Glomerular endothelial cell (primary cell): ENCODE measurements around the gene PDCL2. TPM values are rescaled to one million over a fixed set of nuclear protein-coding genes. Genes with fewer than 3 reads are reported as not detected.
"Not testable (repeated sequence)": the region's sequence is repeated elsewhere in the genome, so short reads cannot be mapped to it uniquely, and the experiment has no call there.

Experiments used
- DNase-seq: peaks from one replicate; pipeline ENCODE4 v3.0.0-alpha.2; 2011; ENCODE audit warnings: low read depth, low spot score; ENCODE audit errors: extremely low read depth
- total RNA-seq: library from RNA; depleted of rRNA; stranded (reverse); fragments of >200 nt; gene quantifications from 2 replicates; pipeline ENCODE4 v1.2.3, GENCODE V29; 2015

The PDCL2 gene
- not detected in 2 replicates for total RNA-seq

DNA sequence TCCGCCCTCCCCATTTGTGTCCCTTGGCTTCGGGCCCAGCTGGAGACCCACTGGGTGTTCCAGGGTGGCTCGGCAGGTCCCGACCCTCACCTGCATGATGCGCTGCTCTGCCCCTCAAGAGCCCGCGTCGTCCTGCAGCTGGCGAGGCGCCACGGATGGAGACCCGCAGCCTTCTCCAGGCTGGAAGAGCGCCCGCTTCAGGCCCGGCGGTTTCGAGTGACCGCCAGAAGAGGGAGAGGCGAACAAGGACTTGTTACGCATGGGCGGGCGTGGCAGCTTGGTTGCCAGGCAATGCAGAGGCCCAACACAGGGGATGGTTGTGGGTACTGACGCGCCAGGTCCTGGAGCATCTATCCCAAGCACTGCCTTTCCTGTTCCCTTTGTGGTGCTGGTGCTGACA is at the start of gene PDCL2:
PDCL2 (minus strand) TSS at position 232 of the 400 bp plus-strand sequence; CDS start at position 96, 136 bp downstream.
- no peak for DNase-seq

- no peak for DNase-seq
These were observed 45.3 kb upstream of the PDCL2 start for GRCh38 chr4:55637272-55637820.

- no peak for DNase-seq
These were observed 44.6 kb upstream of the PDCL2 start for GRCh38 chr4:55636656-55636999.

GRCh38 chr4:55635741-55636655 is 44.0 kb upstream of the PDCL2 start, which contains the start of gene NMU:
TSS of gene NMU (minus strand) at chr4:55636298. CDS start at chr4:55636192, 106 bp downstream.
- no peak for DNase-seq

DNA sequence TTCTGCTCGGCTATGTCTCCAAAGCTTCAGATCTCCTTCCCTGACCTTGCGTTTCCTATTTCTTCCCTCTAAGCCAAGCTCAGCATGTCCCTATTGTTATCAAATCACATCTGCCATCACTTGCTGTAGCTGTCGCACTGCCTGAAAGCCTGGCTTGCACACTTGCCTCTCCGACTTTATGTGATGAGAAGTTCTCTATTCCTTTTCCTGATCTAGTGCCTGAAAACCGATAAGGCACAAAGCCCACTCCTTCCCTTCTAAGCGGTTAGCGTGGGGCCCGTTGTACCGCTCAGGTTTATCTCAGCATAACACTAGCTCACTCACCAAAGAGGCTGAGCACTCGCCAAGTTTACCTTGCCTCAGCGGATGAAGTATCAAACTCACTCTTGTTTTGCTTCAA is 43.2 kb upstream of the PDCL2 start:
- no peak for DNase-seq

DNA sequence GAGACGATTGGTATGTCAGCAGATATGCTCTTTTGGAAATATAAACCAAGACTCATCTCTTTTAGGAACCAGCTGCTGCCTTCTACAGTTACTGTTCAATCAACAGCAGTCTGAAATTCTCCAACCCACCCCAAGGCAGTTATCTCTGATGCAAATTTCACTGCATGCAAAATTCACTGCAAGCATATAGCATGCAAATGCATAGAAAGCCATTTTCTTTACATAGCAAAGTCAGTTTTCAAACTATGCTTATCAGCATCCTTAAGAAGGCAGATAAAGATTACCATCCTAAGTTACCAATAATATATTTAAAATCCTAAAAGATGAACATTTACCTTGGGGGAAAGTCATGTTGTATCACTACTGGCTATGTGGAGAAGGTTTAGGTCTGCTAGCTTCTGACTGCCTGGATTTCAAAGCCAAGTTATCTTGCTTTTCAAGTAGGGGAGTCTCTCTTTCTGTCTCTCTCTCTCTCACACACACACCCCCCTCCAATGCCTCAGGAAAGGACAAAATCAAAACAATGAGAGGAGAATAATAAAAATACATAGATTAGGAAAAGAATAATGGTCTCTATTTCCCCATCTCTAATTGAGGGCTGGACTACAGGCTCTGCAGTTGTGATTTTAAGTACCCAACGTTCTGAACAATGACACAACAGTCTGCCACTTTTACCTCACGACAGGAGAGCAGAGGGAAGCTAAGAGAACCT is 42.5 kb upstream of the PDCL2 start:
- no peak for DNase-seq

DNA sequence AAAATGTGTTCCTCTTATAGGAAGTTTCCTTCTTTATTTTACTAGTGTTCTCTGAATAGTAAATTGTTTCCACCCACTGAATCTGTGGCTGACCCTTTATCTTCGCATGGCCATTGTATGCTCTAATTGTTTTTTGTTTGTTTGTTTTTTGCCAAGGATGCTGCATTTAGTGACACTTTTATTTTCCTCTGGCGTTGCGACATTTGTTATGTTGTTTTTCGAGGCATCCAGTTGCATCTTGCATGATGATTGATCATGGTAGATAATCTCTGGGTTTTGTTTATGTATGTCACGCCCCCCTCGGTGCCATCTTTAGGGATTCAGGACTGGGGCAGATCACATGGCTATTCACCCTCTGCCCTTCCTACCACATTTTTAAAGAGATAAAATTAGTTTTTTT is 41.9 kb upstream of the PDCL2 start:
- DNase-seq = no peak

- DNase-seq = no peak
These were observed 33.8 kb upstream of the PDCL2 start for GRCh38 chr4:55625835-55626234.

GRCh38 chr4:55624063-55624462 is 32.0 kb upstream of the PDCL2 start:
- not testable (repeated sequence) for DNase-seq

GRCh38 chr4:55618546-55619143 is 26.6 kb upstream of the PDCL2 start:
- no peak for DNase-seq

DNA sequence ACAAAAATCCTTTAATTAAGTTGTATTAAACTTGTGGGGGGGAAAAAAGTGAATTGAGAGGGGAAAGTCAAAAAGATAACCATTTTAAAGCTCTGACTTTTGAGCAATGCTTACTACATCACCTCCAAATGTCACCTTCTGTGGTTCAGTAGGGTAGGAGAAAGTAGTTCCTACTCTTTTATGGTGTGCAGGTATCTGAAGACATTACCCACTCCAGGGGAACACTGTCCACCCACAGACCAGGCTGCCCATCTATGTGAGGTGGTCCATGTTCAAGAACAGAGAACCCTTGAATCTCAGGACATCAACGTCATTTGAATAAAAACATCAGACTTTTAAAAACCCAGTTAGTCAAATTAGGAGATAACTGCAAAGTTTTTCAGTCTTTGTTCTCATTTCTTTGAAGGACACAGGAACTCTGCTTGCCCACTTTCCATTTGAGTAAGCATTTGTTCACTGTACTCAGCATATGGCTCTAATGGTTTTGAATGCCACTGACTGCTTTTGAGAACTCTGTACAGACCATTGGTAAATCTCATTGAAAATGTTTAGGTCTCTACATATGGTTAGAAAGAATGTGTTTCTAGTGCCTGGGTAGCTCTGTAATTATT is 25.6 kb upstream of the PDCL2 start:
- DNase-seq = no peak

DNA sequence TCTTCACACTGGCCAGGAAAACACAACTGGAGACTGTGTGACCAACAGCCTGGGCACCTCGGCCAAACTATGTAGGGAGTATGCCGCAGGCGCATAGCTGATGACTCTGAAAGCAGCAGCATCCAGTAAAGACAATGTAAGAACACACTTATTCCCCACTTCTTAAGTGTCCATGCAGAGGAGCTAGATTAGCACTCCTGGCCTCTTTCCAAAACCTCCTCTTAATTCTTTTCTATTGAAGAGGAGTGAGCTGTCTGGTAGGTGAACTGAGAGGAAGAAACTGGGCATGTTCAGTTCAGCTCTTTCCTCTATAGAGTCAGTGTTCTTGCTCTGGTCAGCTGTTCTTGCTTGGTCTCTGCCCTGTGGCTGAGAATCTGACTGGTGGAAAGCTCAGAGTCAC is 23.0 kb upstream of the PDCL2 start:
- DNase-seq = no peak

DNA sequence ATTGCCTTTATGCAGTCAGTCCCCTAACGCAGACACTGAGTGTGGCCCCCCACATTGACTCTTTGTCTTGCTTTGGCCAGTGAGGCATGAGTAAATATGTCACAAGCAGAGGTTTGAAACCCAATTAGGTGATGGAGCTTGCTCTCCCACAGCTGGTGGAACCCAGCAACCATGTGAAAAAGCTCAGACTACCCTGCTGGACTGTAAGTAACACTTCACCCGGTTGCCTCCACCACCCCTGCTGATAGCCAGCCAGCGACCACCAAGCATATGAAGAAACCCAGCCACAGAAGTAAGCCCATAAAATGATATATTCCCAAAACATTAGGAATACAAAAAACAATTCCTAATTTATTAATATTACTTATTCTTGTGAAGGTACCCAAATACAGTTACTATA is 21.6 kb upstream of the PDCL2 start:
- DNase-seq = no peak

GRCh38 chr4:55612341-55612740 is 20.3 kb upstream of the PDCL2 start:
- no peak for DNase-seq

- DNase-seq = no peak
These were observed 19.5 kb upstream of the PDCL2 start for GRCh38 chr4:55611358-55612059.

- DNase-seq = no peak
These were observed 18.3 kb upstream of the PDCL2 start for GRCh38 chr4:55610381-55610780.

DNA sequence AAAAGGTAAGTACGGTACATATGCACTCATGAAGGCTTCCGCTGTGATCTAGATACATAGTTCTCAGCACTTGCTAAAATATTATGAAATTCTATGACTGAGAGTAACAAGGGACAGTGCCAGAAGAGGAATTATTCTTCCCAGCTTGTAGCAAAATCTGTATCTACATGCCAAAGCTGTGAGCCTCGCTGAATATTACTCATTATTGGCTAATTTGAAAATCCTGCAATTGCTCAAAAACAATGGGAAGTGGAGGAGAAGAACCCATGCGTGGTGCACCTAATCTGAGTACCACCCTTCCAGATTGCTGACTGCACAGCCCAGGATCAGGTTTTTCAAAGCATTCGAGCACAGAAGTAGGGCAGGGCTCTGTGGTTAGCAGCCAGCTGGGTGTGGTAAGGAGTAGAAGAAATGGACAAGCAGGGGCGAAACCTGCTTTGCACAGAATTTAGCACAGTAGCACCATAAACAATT is 17.4 kb upstream of the PDCL2 start:
- no peak for DNase-seq

DNA sequence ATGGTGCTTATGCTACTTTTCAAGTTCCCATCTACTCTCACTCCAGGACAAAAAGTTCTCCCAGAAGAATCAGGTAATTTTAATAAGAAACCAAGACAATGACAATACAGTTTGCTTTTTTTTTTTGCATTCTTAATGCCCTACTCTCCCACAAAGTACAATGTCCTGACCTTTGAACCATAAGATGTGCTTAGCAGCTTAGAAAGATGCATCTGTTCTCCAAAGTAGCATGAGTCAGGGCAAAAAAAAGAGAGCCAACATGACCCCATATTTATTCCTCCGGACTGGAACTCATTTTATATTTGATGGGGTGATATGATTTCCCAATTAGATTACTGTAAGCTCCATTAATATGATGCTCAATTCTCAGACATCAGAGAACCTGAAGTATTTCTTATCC is 16.5 kb upstream of the PDCL2 start:
- DNase-seq = no peak

DNA sequence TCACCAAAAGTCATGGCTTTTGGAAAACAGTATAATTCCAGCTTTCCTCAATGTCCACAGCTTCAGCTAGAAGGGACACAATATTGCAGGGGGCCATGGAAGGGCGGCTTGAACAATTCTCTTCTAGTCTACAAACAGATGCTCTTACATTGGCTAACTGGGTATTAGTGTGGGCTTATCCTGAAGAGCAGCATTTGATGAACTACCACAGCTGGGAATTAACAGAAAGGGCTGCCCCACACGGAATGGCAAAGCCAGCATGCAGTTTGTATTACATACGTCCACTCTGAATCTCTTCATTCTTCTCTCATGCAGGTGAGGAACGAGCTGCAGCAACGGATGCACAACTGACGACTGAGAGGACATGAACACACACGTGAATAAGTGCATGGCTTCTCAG is 13.0 kb upstream of the PDCL2 start:
- DNase-seq = no peak

DNA sequence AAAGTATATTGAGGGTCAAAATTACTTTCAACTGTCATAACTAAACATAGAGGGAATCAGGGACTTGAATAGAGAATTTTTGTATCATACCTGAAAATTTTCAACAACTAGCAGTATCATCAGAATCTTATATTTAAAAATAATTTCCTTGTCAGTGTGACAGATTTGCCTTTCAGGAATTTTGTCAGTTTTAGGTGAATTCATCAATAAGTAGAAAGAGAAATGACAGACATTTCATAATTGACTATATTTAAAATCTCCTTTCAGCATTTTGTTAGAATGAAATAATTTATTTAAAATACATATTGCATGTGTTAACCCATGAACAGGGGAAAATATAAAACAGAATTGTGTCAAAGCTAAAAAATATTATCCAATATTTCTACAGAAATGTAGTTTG is 8.6 kb upstream of the PDCL2 start:
- no peak for DNase-seq
